Stimulated activated CD8-positive, alpha-beta memory T cell treated with anti-CD3 and anti-CD28 coated beads, Interleukin-15, amount 100 ng/mL, for 1 hour (primary cell): ENCODE results near the gene ARG2.
A peak's percentile ranks its signal among the peaks of the same experiment; 100 is the strongest.
"Not testable (repeated sequence)": the region's sequence is repeated elsewhere in the genome, so short reads cannot be mapped to it uniquely, and the experiment has no call there.

ENCODE experiments used
- DNase-seq: peaks from one replicate; pipeline ENCODE4 v3.0.0-alpha.2; 2020; ENCODE audit warnings: low read depth

Gene ARG2

GRCh38 chr14:67586369-67586768, 33.4 kb upstream of the ARG2 start:
- DNase-seq, result no peak

GRCh38 chr14:67589204-67589770, 30.4 kb upstream of the ARG2 start:
- no peak for DNase-seq

GRCh38 chr14:67593650-67594049, 26.1 kb upstream of the ARG2 start:
- DNase-seq, result not testable (repeated sequence)

GRCh38 chr14:67595392-67595791, 24.3 kb upstream of the ARG2 start:
- DNase-seq, result no peak

- DNase-seq, result peak; percentile 90
Observed at GRCh38 chr14:67599698-67600561, 19.8 kb upstream of the ARG2 start, which contains the start of gene PIGH. Gene PIGH (minus strand): TSS chr14:67600268. CDS start chr14:67600203, 65 bp downstream.

- DNase-seq, result not testable (repeated sequence)
Observed at GRCh38 chr14:67600562-67600974, 19.2 kb upstream of the ARG2 start.

GRCh38 chr14:67602076-67602475, 17.6 kb upstream of the ARG2 start:
- no peak for DNase-seq

GRCh38 chr14:67602995-67603545, 16.6 kb upstream of the ARG2 start:
- no peak for DNase-seq

GRCh38 chr14:67607646-67608045, 12.1 kb upstream of the ARG2 start:
- DNase-seq, result no peak

GRCh38 chr14:67609642-67610310, 9.9 kb upstream of the ARG2 start:
- no peak for DNase-seq

GRCh38 chr14:67610491-67610890, 9.2 kb upstream of the ARG2 start:
- DNase-seq, result no peak

- DNase-seq, result no peak
Observed at GRCh38 chr14:67618617-67619063, 1.1 kb upstream of the ARG2 start.

GRCh38 chr14:67620217-67620785, 581 bp downstream of the ARG2 start:
- no peak for DNase-seq

GRCh38 chr14:67622675-67623074, 3.0 kb downstream of the ARG2 start:
- no peak for DNase-seq

- no peak for DNase-seq
Observed at GRCh38 chr14:67623114-67623513, 3.4 kb downstream of the ARG2 start.

GRCh38 chr14:67626131-67626530, 6.4 kb downstream of the ARG2 start:
- DNase-seq, result not testable (repeated sequence)

GRCh38 chr14:67627519-67627918, 7.8 kb downstream of the ARG2 start:
- DNase-seq, result no peak

- no peak for DNase-seq
Observed at GRCh38 chr14:67630186-67630585, 10.5 kb downstream of the ARG2 start.

- no peak for DNase-seq
Observed at GRCh38 chr14:67630938-67631337, 11.2 kb downstream of the ARG2 start.

GRCh38 chr14:67633451-67634147, 13.9 kb downstream of the ARG2 start:
- DNase-seq, result no peak

- DNase-seq, result no peak
Observed at GRCh38 chr14:67636361-67636919, 16.7 kb downstream of the ARG2 start.
